GM23248 (cell line): ENCODE measurements around the gene ZNF407. TPM values are rescaled to one million over a fixed set of nuclear protein-coding genes. Genes with fewer than 3 reads are reported as not detected.
A peak's percentile ranks its signal among the peaks of the same experiment; 100 is the strongest.

Experiments
- DNase-seq: peaks from one replicate; pipeline ENCODE4 v3.0.0-alpha.2; 2015
- H2AFZ ChIP-seq: fragments of 200-600 bp; sonication (generic); 2 replicates; pipeline ENCODE4 v1.6.1; 2016; ENCODE audit warnings: antibody characterized with exemption
- H3F3A ChIP-seq: fragments of 200-600 bp; sonication (generic); 2 replicates; pipeline ENCODE4 v1.6.1; 2016; ENCODE audit warnings: mild to moderate bottlenecking, antibody characterized with exemption, mixed run types; ENCODE audit not compliant: insufficient read depth
- H3K27ac ChIP-seq: fragments of 200-600 bp; sonication (generic); 2 replicates; pipeline ENCODE4 v1.5.1; 2016; ENCODE audit warnings: mild to moderate bottlenecking
- H3K27me3 ChIP-seq: fragments of 200-600 bp; sonication (generic); replicated peaks from 2 replicates; pipeline ENCODE4 v1.6.1; 2016; ENCODE audit warnings: mild to moderate bottlenecking; ENCODE audit not compliant: insufficient read depth
- H3K36me3 ChIP-seq: fragments of 200-600 bp; sonication (generic); 2 replicates; pipeline ENCODE4 v1.6.1; 2016; ENCODE audit warnings: low read depth, mild to moderate bottlenecking
- H3K4me1 ChIP-seq: fragments of 200-600 bp; sonication (generic); 2 replicates; pipeline ENCODE4 v1.6.1; 2016; ENCODE audit warnings: mild to moderate bottlenecking; ENCODE audit not compliant: insufficient read depth
- H3K4me2 ChIP-seq: fragments of 200-600 bp; sonication (generic); one replicate; pipeline ENCODE4 v1.6.1; 2016; ENCODE audit warnings: mild to moderate bottlenecking; ENCODE audit not compliant: unreplicated experiment
- H3K4me3 ChIP-seq: fragments of 200-600 bp; sonication (generic); 2 replicates; pipeline ENCODE4 v1.5.1; 2016; ENCODE audit warnings: mild to moderate bottlenecking
- H3K79me2 ChIP-seq: fragments of 200-600 bp; sonication (generic); 2 replicates; pipeline ENCODE4 v1.6.1; 2016; ENCODE audit warnings: mild to moderate bottlenecking; ENCODE audit not compliant: insufficient read depth
- H3K9ac ChIP-seq: fragments of 200-600 bp; sonication (generic); 2 replicates; pipeline ENCODE4 v1.6.1; 2016; ENCODE audit warnings: mild to moderate bottlenecking
- H3K9me2 ChIP-seq: fragments of 200-600 bp; sonication (generic); 2 replicates; pipeline ENCODE4 v1.6.1; 2016; ENCODE audit warnings: mixed run types, mild to moderate bottlenecking, moderate library complexity; ENCODE audit not compliant: insufficient read depth
- H3K9me3 ChIP-seq: fragments of 200-600 bp; sonication (generic); one replicate; pipeline ENCODE4 v1.6.1; 2017; ENCODE audit warnings: low read depth
- H4K20me1 ChIP-seq: fragments of 200-600 bp; sonication (generic); 2 replicates; pipeline ENCODE4 v1.6.0; 2016; ENCODE audit not compliant: insufficient read depth
- EZH2 ChIP-seq: fragments of 200-600 bp; sonication (generic); IDR thresholded peaks from 2 replicates; pipeline ENCODE4 v1.6.1; 2018; ENCODE audit warnings: antibody characterized with exemption, mild to moderate bottlenecking; ENCODE audit not compliant: insufficient read depth, poor library complexity, severe bottlenecking
- EZH2phosphoT487 ChIP-seq: fragments of 200-600 bp; sonication (generic); IDR thresholded peaks from 2 replicates; pipeline ENCODE4 v1.6.1; 2018; ENCODE audit warnings: antibody characterized with exemption, moderate library complexity, mild to moderate bottlenecking, low read depth; ENCODE audit not compliant: insufficient read depth
- WGBS, 2 experiments: methylation state at CpG; one replicate each; pipeline ENCODE4 v1.1.6; 2015 to 2017; ENCODE audit warnings: low lambda C conversion rate in 2 of 2, low coverage in 1 of 2; ENCODE audit errors: missing lambda C conversion rate in 2 of 2; 5-methylcytosine and 5-hydroxymethylcytosine counted together
- in situ Hi-C: fragments of 300-500 bp; cut with MboI; formaldehyde crosslinking; loops from 2 replicates; pipeline ENCODE4 v1.15.0; 2020
- polyA plus RNA-seq: library from polyadenylated mRNA; unstranded; fragments of >200 nt; fragmentation: Nextera tagmentation; extraction: Ambion mirVana; gene quantifications from 2 replicates; pipeline ENCODE4 v1.2.1, GENCODE V29; 2016
- total RNA-seq: library from RNA; depleted of rRNA; stranded (reverse); fragments of >200 nt; shearing (Covaris generic); gene quantifications from 2 replicates; pipeline ENCODE4 v1.2.3, GENCODE V29; 2014

The ZNF407 gene
- total and polyA plus RNA-seq, 2 experiments from 2014 or later: 2.6 to 6.3 TPM

DNA sequence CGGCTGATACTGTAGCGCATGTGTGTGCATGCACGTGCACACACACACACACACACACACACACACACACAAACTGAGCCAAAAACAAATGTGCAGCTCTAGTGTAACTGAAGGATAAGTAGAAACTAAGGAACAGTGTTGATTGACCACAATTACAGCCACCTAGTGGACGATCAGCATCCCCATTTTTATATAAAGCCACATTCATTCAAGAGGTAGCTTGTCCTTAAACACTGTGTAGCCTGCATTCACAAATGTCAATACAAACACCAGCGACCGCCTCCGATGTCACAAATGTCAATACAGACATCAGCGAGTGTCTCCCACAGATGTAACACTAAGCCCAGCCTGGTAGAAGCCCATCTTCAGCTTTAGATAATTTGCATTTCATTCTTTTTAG lies 443.9 kb downstream of the ZNF407 start:
- no peak overlapping the region for H3K4me2 ChIP-seq
- no peaks in the 10 kb centered on the region for H3K79me2 ChIP-seq
- WGBS, 2 experiments: 91 to 92% methylated on average over 8 of the region's 8 CpGs
- no peak overlapping the region for H3K4me3 ChIP-seq
- H3K27me3 ChIP-seq: no peaks in the 10 kb centered on the region
- peak; percentile 28 for DNase-seq
- no peak overlapping the region for H3K9ac ChIP-seq
- H3K27ac ChIP-seq: no peak overlapping the region
- H4K20me1 ChIP-seq: no peaks in the 10 kb centered on the region
- in situ Hi-C loops: no loop called here
- H3K36me3 ChIP-seq: no peaks in the 10 kb centered on the region
- H3K4me1 ChIP-seq: no peaks in the 10 kb centered on the region
- H3K9me2 ChIP-seq: no peaks in the 10 kb centered on the region
- H2AFZ ChIP-seq: no peak overlapping the region
- H3F3A ChIP-seq: no peaks in the 10 kb centered on the region
- no peaks in the 10 kb centered on the region for H3K9me3 ChIP-seq
- TF ChIP-seq EZH2phosphoT487 (no peak), EZH2 (no peak)

DNA sequence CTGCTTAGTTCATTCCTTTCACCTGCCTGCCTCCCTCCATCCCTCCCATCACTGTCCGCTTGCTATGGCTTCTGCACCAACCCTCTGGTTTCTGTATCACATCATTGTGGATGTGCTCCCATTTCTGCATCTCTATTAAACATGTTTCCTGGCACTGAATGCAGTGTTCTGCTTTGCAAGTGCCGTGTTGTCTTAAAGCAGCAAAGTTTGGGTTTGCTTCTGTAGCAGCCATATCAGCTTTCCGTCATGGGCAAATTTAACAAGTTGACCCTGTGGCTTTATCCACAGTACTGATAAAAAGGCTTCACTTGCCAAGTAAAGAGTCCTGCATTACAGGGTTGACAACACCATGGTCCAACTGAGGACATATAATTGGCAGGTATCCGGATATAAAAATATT lies 445.8 kb downstream of the ZNF407 start:
- Histone ChIP-seq H4K20me1 (no peaks in the 10 kb centered on the region), H3K27ac (no peak overlapping the region), H3K9ac (no peak overlapping the region), H3K27me3 (no peaks in the 10 kb centered on the region), H3K9me2 (no peaks in the 10 kb centered on the region), H3K4me3 (no peak overlapping the region), H3F3A (no peaks in the 10 kb centered on the region), H2AFZ (no peak overlapping the region), H3K36me3 (no peaks in the 10 kb centered on the region), H3K4me1 (no peaks in the 10 kb centered on the region), H3K4me2 (no peak overlapping the region), H3K79me2 (no peaks in the 10 kb centered on the region), H3K9me3 (no peaks in the 10 kb centered on the region)
- DNase-seq: no peak
- TF ChIP-seq EZH2: no peak
- TF ChIP-seq EZH2phosphoT487: no peak
- in situ Hi-C loops: no loop called here
- WGBS, 2 experiments: 97 to 99% methylated on average over 4 of the region's 4 CpGs

DNA sequence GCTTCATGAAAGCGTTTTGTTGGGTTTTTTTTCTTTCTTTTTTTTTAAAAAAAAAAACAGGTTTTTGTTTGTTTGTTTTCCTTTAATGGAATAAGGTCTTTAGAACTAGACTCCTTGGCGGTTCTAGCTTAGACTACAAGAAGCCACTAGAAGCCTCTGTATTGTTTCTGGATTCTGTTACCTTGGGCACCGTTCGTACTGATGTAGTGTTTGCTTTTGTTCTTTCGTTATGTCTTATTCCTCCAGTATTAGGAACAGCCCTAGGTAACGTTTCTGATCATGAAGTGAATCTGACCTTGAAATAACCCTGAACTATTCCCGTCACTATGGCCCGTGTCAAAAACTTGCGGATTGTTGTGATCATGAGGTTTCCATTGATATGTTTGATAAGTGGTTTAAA lies 446.6 kb downstream of the ZNF407 start:
- no peak for TF ChIP-seq EZH2phosphoT487
- TF ChIP-seq EZH2: no peak
- no peak overlapping the region for H3K27ac ChIP-seq
- H4K20me1 ChIP-seq: no peaks in the 10 kb centered on the region
- 97 to 98% methylated on average over 9 of the region's 9 CpGs for WGBS, 2 experiments
- no peaks in the 10 kb centered on the region for H3K9me2 ChIP-seq
- no peak overlapping the region for H3K4me2 ChIP-seq
- no peaks in the 10 kb centered on the region for H3F3A ChIP-seq
- H3K79me2 ChIP-seq: no peaks in the 10 kb centered on the region
- no peaks in the 10 kb centered on the region for H3K27me3 ChIP-seq
- H3K9ac ChIP-seq: no peak overlapping the region
- no peaks in the 10 kb centered on the region for H3K36me3 ChIP-seq
- H3K4me1 ChIP-seq: no peaks in the 10 kb centered on the region
- DNase-seq: no peak
- H2AFZ ChIP-seq: no peak overlapping the region
- in situ Hi-C loops: no loop called here
- no peaks in the 10 kb centered on the region for H3K9me3 ChIP-seq
- no peak overlapping the region for H3K4me3 ChIP-seq

DNA sequence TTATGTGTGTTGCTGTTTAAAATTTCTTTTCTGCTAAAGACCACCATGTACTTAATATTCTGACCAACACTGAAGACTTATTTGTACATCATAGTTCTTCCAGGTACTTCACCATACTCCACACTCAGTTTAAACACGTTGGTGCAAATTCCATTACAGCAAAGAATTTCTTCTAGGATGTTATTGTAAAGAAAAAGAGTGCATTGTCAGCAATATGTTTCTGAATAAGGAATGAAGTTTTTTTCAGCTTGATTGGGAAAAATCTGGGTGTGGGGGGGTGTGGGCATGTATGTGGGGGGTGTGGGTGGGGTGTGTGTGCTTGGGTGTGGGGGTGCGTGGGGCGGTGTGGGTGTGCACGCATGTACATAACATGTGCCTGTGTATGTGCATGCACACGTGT lies 447.1 kb downstream of the ZNF407 start:
- no peaks in the 10 kb centered on the region for H3K4me1 ChIP-seq
- no peaks in the 10 kb centered on the region for H3K9me2 ChIP-seq
- no peak overlapping the region for H3K4me3 ChIP-seq
- TF ChIP-seq EZH2 (no peak), EZH2phosphoT487 (no peak)
- WGBS, 2 experiments: 96 to 98% methylated on average over 4 to 5 of the region's 5 CpGs
- H3K79me2 ChIP-seq: no peaks in the 10 kb centered on the region
- DNase-seq: no peak
- in situ Hi-C loops: no loop called here
- H2AFZ ChIP-seq: no peak overlapping the region
- no peaks in the 10 kb centered on the region for H3K36me3 ChIP-seq
- H3K9ac ChIP-seq: no peak overlapping the region
- no peaks in the 10 kb centered on the region for H3K27me3 ChIP-seq
- no peak overlapping the region for H3K4me2 ChIP-seq
- H3K9me3 ChIP-seq: no peaks in the 10 kb centered on the region
- no peak overlapping the region for H3K27ac ChIP-seq
- H3F3A ChIP-seq: no peaks in the 10 kb centered on the region
- H4K20me1 ChIP-seq: no peaks in the 10 kb centered on the region

DNA sequence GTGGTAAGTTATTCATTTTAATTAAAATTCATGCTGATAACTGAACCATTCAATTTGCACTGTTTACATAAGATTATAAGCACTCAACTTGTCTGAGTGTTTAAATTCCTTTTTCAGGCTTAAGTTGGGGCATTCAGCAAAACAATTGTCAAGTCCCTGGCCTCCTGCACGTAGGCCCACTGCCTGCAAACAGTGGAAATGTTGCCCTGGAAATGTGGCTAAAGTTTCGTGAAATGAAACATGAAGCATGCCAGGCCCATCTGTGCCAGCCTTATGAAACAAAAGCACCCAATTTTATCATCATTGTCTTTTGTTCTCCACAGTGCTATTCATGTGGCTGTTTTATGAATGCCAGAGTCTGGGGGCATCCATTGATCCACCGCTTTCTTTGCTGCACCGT lies 447.6 kb downstream of the ZNF407 start:
- H3K4me2 ChIP-seq: no peak overlapping the region
- no peaks in the 10 kb centered on the region for H3F3A ChIP-seq
- H3K9me3 ChIP-seq: no peaks in the 10 kb centered on the region
- no peaks in the 10 kb centered on the region for H4K20me1 ChIP-seq
- no peaks in the 10 kb centered on the region for H3K36me3 ChIP-seq
- no peaks in the 10 kb centered on the region for H3K4me1 ChIP-seq
- H3K27ac ChIP-seq: no peak overlapping the region
- TF ChIP-seq EZH2phosphoT487 (no peak), EZH2 (no peak)
- H3K79me2 ChIP-seq: no peaks in the 10 kb centered on the region
- no peaks in the 10 kb centered on the region for H3K27me3 ChIP-seq
- 83% methylated on average over 4 of the region's 4 CpGs for WGBS, 2 experiments
- no peak overlapping the region for H3K4me3 ChIP-seq
- H2AFZ ChIP-seq: no peak overlapping the region
- no peak for DNase-seq
- H3K9ac ChIP-seq: no peak overlapping the region
- in situ Hi-C loops: no loop called here
- H3K9me2 ChIP-seq: no peaks in the 10 kb centered on the region
